Activated CD4-positive, alpha-beta T cell treated with anti-CD3 and anti-CD28 coated beads, Interleukin-2, amount 10 ng/mL, durations not matched to agents 24 days and 14 days (primary cell): ENCODE results near the gene NELL1. TPM values are rescaled to one million over a fixed set of nuclear protein-coding genes. Genes with fewer than 3 reads are reported as not detected.
"Not testable (repeated sequence)": the region's sequence is repeated elsewhere in the genome, so short reads cannot be mapped to it uniquely, and the experiment has no call there.

Experiments used
- DNase-seq: peaks from one replicate; pipeline ENCODE4 v3.0.0; 2022
- H3K27ac Mint-ChIP-seq: one replicate; pipeline ENCODE4 v1.8.0; 2022; ENCODE audit warnings: mild to moderate bottlenecking, mixed read lengths
- H3K27me3 Mint-ChIP-seq: one replicate; pipeline ENCODE4 v1.8.0; 2022; ENCODE audit warnings: mixed read lengths
- H3K36me3 Mint-ChIP-seq: one replicate; pipeline ENCODE4 v1.8.0; 2022; ENCODE audit warnings: low read depth, mild to moderate bottlenecking, mixed read lengths
- H3K4me1 Mint-ChIP-seq: one replicate; pipeline ENCODE4 v1.8.0; 2021; ENCODE audit warnings: mixed read lengths
- H3K4me3 Mint-ChIP-seq: one replicate; pipeline ENCODE4 v1.8.0; 2022; ENCODE audit warnings: mild to moderate bottlenecking, moderate library complexity, mixed read lengths
- H3K9me3 Mint-ChIP-seq: one replicate; pipeline ENCODE4 v1.8.0; 2021; ENCODE audit warnings: mixed read lengths
- intact Hi-C: fragments of 100-400 bp; cut with micrococcal nuclease; formaldehyde crosslinking; loops from one replicate; pipeline ENCODE4 v1.15.1; 2023
- total RNA-seq: library from RNA; stranded (reverse); gene quantifications from 2 replicates; pipeline ENCODE4 v1.2.3, GENCODE V29; 2022

Gene NELL1
- total RNA-seq, 1 donor from 2014 or later, result not detected

GRCh38 chr11:21258414-21258813 is 589.0 kb downstream of the NELL1 start:
- no peak for DNase-seq
- Mint-ChIP-seq H3K4me1 (no peaks in the 10 kb centered on the region), H3K4me3 (no peak overlapping the region), H3K27me3 (no peaks in the 10 kb centered on the region), H3K36me3 (no peaks in the 10 kb centered on the region), H3K27ac (no peak overlapping the region), H3K9me3 (no peaks in the 10 kb centered on the region)
- intact Hi-C loops, result no loop called here

- intact Hi-C loops, result no loop called here
- H3K4me1 Mint-ChIP-seq, result no peaks in the 10 kb centered on the region
- no peak for DNase-seq
- no peak overlapping the region for H3K27ac Mint-ChIP-seq
- no peak overlapping the region for H3K4me3 Mint-ChIP-seq
- H3K27me3 Mint-ChIP-seq, result no peaks in the 10 kb centered on the region
- no peaks in the 10 kb centered on the region for H3K9me3 Mint-ChIP-seq
- H3K36me3 Mint-ChIP-seq, result no peaks in the 10 kb centered on the region
Measured at GRCh38 chr11:21260101-21260500, 590.7 kb downstream of the NELL1 start.

GRCh38 chr11:21262992-21263391 is 593.6 kb downstream of the NELL1 start:
- no peak overlapping the region for H3K27ac Mint-ChIP-seq
- no peaks in the 10 kb centered on the region for H3K9me3 Mint-ChIP-seq
- no peaks in the 10 kb centered on the region for H3K27me3 Mint-ChIP-seq
- intact Hi-C loops, result no loop called here
- no peaks in the 10 kb centered on the region for H3K4me1 Mint-ChIP-seq
- no peak for DNase-seq
- no peaks in the 10 kb centered on the region for H3K36me3 Mint-ChIP-seq
- no peak overlapping the region for H3K4me3 Mint-ChIP-seq

GRCh38 chr11:21264125-21264524 is 594.7 kb downstream of the NELL1 start:
- intact Hi-C loops, result no loop called here
- Mint-ChIP-seq H3K9me3 (no peaks in the 10 kb centered on the region), H3K36me3 (no peaks in the 10 kb centered on the region), H3K4me3 (no peak overlapping the region), H3K27me3 (no peaks in the 10 kb centered on the region), H3K4me1 (no peaks in the 10 kb centered on the region), H3K27ac (no peak overlapping the region)
- no peak for DNase-seq

- no peak for DNase-seq
- no peak overlapping the region for H3K4me3 Mint-ChIP-seq
- H3K36me3 Mint-ChIP-seq, result no peaks in the 10 kb centered on the region
- peaks cover 2% of the 10 kb centered on the region for H3K9me3 Mint-ChIP-seq
- no peak overlapping the region for H3K27ac Mint-ChIP-seq
- intact Hi-C loops, result no loop called here
- no peaks in the 10 kb centered on the region for H3K4me1 Mint-ChIP-seq
- H3K27me3 Mint-ChIP-seq, result no peaks in the 10 kb centered on the region
Measured at GRCh38 chr11:21268036-21268435, 598.6 kb downstream of the NELL1 start.

GRCh38 chr11:21272139-21272538 is 602.8 kb downstream of the NELL1 start:
- intact Hi-C loops, H3K4me1 Mint-ChIP-seq, H3K4me3 Mint-ChIP-seq, DNase-seq, H3K27me3 Mint-ChIP-seq, H3K27ac Mint-ChIP-seq, H3K36me3 Mint-ChIP-seq: not testable (repeated sequence)
- H3K9me3 Mint-ChIP-seq, result peaks cover 12% of the 10 kb centered on the region

GRCh38 chr11:21278840-21279239 is 609.5 kb downstream of the NELL1 start:
- no peak for DNase-seq
- intact Hi-C loops, result no loop called here
- Mint-ChIP-seq H3K36me3 (no peaks in the 10 kb centered on the region), H3K4me3 (no peak overlapping the region), H3K4me1 (no peaks in the 10 kb centered on the region), H3K27ac (no peak overlapping the region), H3K27me3 (no peaks in the 10 kb centered on the region), H3K9me3 (peaks cover 17% of the 10 kb centered on the region)

- H3K36me3 Mint-ChIP-seq, result no peaks in the 10 kb centered on the region
- H3K27ac Mint-ChIP-seq, result no peak overlapping the region
- H3K4me1 Mint-ChIP-seq, result no peaks in the 10 kb centered on the region
- no peak overlapping the region for H3K4me3 Mint-ChIP-seq
- H3K9me3 Mint-ChIP-seq, result no peaks in the 10 kb centered on the region
- no peaks in the 10 kb centered on the region for H3K27me3 Mint-ChIP-seq
- DNase-seq, result no peak
- intact Hi-C loops, result no loop called here
Measured at GRCh38 chr11:21285104-21285503, 615.7 kb downstream of the NELL1 start.

- Mint-ChIP-seq H3K4me1 (no peaks in the 10 kb centered on the region), H3K36me3 (no peaks in the 10 kb centered on the region), H3K27ac (no peak overlapping the region), H3K9me3 (peaks cover 8% of the 10 kb centered on the region), H3K4me3 (no peak overlapping the region), H3K27me3 (no peaks in the 10 kb centered on the region)
- no peak for DNase-seq
- intact Hi-C loops, result no loop called here
Measured at GRCh38 chr11:21289686-21290085, 620.3 kb downstream of the NELL1 start.

GRCh38 chr11:21295508-21295907 is 626.1 kb downstream of the NELL1 start:
- no peaks in the 10 kb centered on the region for H3K4me1 Mint-ChIP-seq
- H3K27ac Mint-ChIP-seq, result no peak overlapping the region
- no peaks in the 10 kb centered on the region for H3K36me3 Mint-ChIP-seq
- DNase-seq, result no peak
- H3K27me3 Mint-ChIP-seq, result no peaks in the 10 kb centered on the region
- peaks cover 8% of the 10 kb centered on the region for H3K9me3 Mint-ChIP-seq
- intact Hi-C loops, result no loop called here
- H3K4me3 Mint-ChIP-seq, result no peak overlapping the region

GRCh38 chr11:21301981-21302380 is 632.6 kb downstream of the NELL1 start:
- Mint-ChIP-seq H3K27me3 (no peaks in the 10 kb centered on the region), H3K9me3 (no peaks in the 10 kb centered on the region), H3K4me1 (no peaks in the 10 kb centered on the region), H3K4me3 (no peak overlapping the region), H3K36me3 (no peaks in the 10 kb centered on the region), H3K27ac (no peak overlapping the region)
- intact Hi-C loops, result no loop called here
- DNase-seq, result no peak

GRCh38 chr11:21306739-21307358 is 637.5 kb downstream of the NELL1 start:
- Mint-ChIP-seq H3K9me3 (no peaks in the 10 kb centered on the region), H3K36me3 (no peaks in the 10 kb centered on the region), H3K27ac (no peak overlapping the region), H3K27me3 (no peaks in the 10 kb centered on the region), H3K4me1 (no peaks in the 10 kb centered on the region), H3K4me3 (no peak overlapping the region)
- no peak for DNase-seq
- intact Hi-C loops, result no loop called here

GRCh38 chr11:21307874-21308273 is 638.5 kb downstream of the NELL1 start:
- DNase-seq, result no peak
- Mint-ChIP-seq H3K27me3 (no peaks in the 10 kb centered on the region), H3K27ac (no peak overlapping the region), H3K4me1 (no peaks in the 10 kb centered on the region), H3K4me3 (no peak overlapping the region), H3K36me3 (no peaks in the 10 kb centered on the region), H3K9me3 (no peaks in the 10 kb centered on the region)
- intact Hi-C loops, result no loop called here

GRCh38 chr11:21316591-21316990 is 647.2 kb downstream of the NELL1 start:
- DNase-seq, result no peak
- no peaks in the 10 kb centered on the region for H3K36me3 Mint-ChIP-seq
- H3K4me3 Mint-ChIP-seq, result no peak overlapping the region
- no peak overlapping the region for H3K27ac Mint-ChIP-seq
- no peaks in the 10 kb centered on the region for H3K4me1 Mint-ChIP-seq
- no peaks in the 10 kb centered on the region for H3K27me3 Mint-ChIP-seq
- peaks cover 3% of the 10 kb centered on the region for H3K9me3 Mint-ChIP-seq
- intact Hi-C loops, result no loop called here

GRCh38 chr11:21321072-21321471 is 651.7 kb downstream of the NELL1 start:
- H3K4me1 Mint-ChIP-seq, result no peaks in the 10 kb centered on the region
- H3K9me3 Mint-ChIP-seq, result peaks cover 3% of the 10 kb centered on the region
- intact Hi-C loops, result no loop called here
- no peaks in the 10 kb centered on the region for H3K36me3 Mint-ChIP-seq
- no peaks in the 10 kb centered on the region for H3K27me3 Mint-ChIP-seq
- DNase-seq, result no peak
- no peak overlapping the region for H3K4me3 Mint-ChIP-seq
- no peak overlapping the region for H3K27ac Mint-ChIP-seq
